SK-N-SH treated with all-trans-retinoic acid at 6 μM for 48 hours (cell line): ENCODE measurements around the gene MYO15B.

Source experiments
- ATAC-seq: fragments of 200-7000 bp; cut with Tn5 transposase; 3 replicates; pipeline ENCODE4 v1.9.1; 2020; ENCODE audit warnings: mild to moderate bottlenecking, moderate library complexity
- ARNTL ChIP-seq: fragments of 450-650 bp; formaldehyde crosslinking; IDR thresholded peaks from 2 replicates; pipeline ENCODE4 v1.5.0; 2020; ENCODE audit warnings: low read depth, mild to moderate bottlenecking, moderate library complexity, borderline replicate concordance
- BACH2 ChIP-seq: fragments of 250-450 bp; sonication (Bioruptor Pico); IDR thresholded peaks from 2 replicates; pipeline ENCODE4 v1.9.0; 2021; ENCODE audit warnings: mild to moderate bottlenecking, borderline replicate concordance
- CREB5 ChIP-seq: fragments of 250-450 bp; sonication (Bioruptor Pico); IDR thresholded peaks from 2 replicates; pipeline ENCODE4 v1.5.1; 2020; ENCODE audit warnings: low read depth, mild to moderate bottlenecking, moderate library complexity
- CSDC2 ChIP-seq: fragments of 250-450 bp; sonication (Bioruptor Pico); IDR thresholded peaks from 2 replicates; pipeline ENCODE4 v1.5.0; 2020; ENCODE audit warnings: mild to moderate bottlenecking, moderate library complexity
- CSRNP3 ChIP-seq: fragments of 250-450 bp; sonication (Bioruptor Pico); IDR thresholded peaks from 2 replicates; pipeline ENCODE4 v1.5.1; 2021; ENCODE audit warnings: mild to moderate bottlenecking, moderate library complexity
- GLIS3 ChIP-seq: fragments of 250-450 bp; sonication (Bioruptor Pico); IDR thresholded peaks from 2 replicates; pipeline ENCODE4 v1.5.0; 2020; ENCODE audit warnings: mild to moderate bottlenecking, moderate library complexity
- ISL1 ChIP-seq: fragments of 250-450 bp; sonication (Bioruptor Pico); IDR thresholded peaks from 2 replicates; pipeline ENCODE4 v2.1.2; 2022; ENCODE audit warnings: mild to moderate bottlenecking, moderate library complexity
- OSR1 ChIP-seq: fragments of 250-450 bp; sonication (Bioruptor Pico); IDR thresholded peaks from 2 replicates; pipeline ENCODE4 v1.8.0; 2022; ENCODE audit warnings: moderate library complexity, mild to moderate bottlenecking, inconsistent platforms
- PATZ1 ChIP-seq: fragments of 250-450 bp; sonication (Bioruptor Pico); IDR thresholded peaks from 2 replicates; pipeline ENCODE4 v1.8.0; 2020; ENCODE audit warnings: mild to moderate bottlenecking, moderate library complexity, borderline replicate concordance
- POU6F1 ChIP-seq: fragments of 250-450 bp; sonication (Bioruptor Pico); IDR thresholded peaks from 2 replicates; pipeline ENCODE4 v1.8.0; 2021; ENCODE audit warnings: low read depth, mild to moderate bottlenecking, moderate library complexity, borderline replicate concordance
- PPARA ChIP-seq: fragments of 250-450 bp; sonication (Bioruptor Pico); IDR thresholded peaks from 2 replicates; pipeline ENCODE4 v1.5.0; 2020; ENCODE audit warnings: mild to moderate bottlenecking, borderline replicate concordance
- RARB ChIP-seq: fragments of 250-450 bp; sonication (Bioruptor Pico); IDR thresholded peaks from 2 replicates; pipeline ENCODE4 v1.8.0; 2021; ENCODE audit warnings: mild to moderate bottlenecking, moderate library complexity
- SNAI2 ChIP-seq: fragments of 250-450 bp; sonication (Bioruptor Pico); IDR thresholded peaks from 2 replicates; pipeline ENCODE4 v1.5.0; 2020; ENCODE audit warnings: mild to moderate bottlenecking, moderate library complexity
- TCF4 ChIP-seq: fragments of 250-450 bp; sonication (Bioruptor Pico); IDR thresholded peaks from 2 replicates; pipeline ENCODE4 v1.8.0; 2021; ENCODE audit warnings: mild to moderate bottlenecking, moderate library complexity, borderline replicate concordance
- TOX ChIP-seq: fragments of 250-450 bp; sonication (Bioruptor Pico); IDR thresholded peaks from 2 replicates; pipeline ENCODE4 v1.8.0; 2021; ENCODE audit warnings: mild to moderate bottlenecking, moderate library complexity, borderline replicate concordance
- TSHZ2 ChIP-seq: fragments of 250-450 bp; sonication (Bioruptor Pico); IDR thresholded peaks from 2 replicates; pipeline ENCODE4 v1.5.0; 2020; ENCODE audit warnings: mild to moderate bottlenecking, moderate library complexity
- ZC3H10 ChIP-seq: fragments of 250-450 bp; sonication (Bioruptor Pico); IDR thresholded peaks from 2 replicates; pipeline ENCODE4 v1.5.1; 2021; ENCODE audit warnings: mild to moderate bottlenecking, moderate library complexity
- ZFP3 ChIP-seq: fragments of 250-450 bp; sonication (Bioruptor Pico); IDR thresholded peaks from 2 replicates; pipeline ENCODE4 v1.5.0; 2020; ENCODE audit warnings: mild to moderate bottlenecking, moderate library complexity
- ZNF565 ChIP-seq: fragments of 450-650 bp; formaldehyde crosslinking; conservative IDR thresholded peaks from 2 replicates; pipeline ENCODE4 v1.5.0; 2020; ENCODE audit warnings: low read depth, mild to moderate bottlenecking, moderate library complexity
- ZNF70 ChIP-seq: fragments of 450-650 bp; formaldehyde crosslinking; IDR thresholded peaks from 2 replicates; pipeline ENCODE4 v1.5.0; 2020; ENCODE audit warnings: mild to moderate bottlenecking, moderate library complexity
- ZNF8 ChIP-seq: fragments of 450-650 bp; formaldehyde crosslinking; IDR thresholded peaks from 2 replicates; pipeline ENCODE4 v1.5.0; 2020; ENCODE audit warnings: mild to moderate bottlenecking, moderate library complexity

MYO15B gene

GRCh38 chr17:75627094-75627493 is 39.5 kb downstream of the MYO15B start (continued):
- TF ChIP-seq ISL1 (CRISPR knock-in tag) (no peak), ZNF70 (no peak), ARNTL (CRISPR knock-in tag) (no peak), ZNF565 (no peak)

- ATAC-seq = no peak
- TF ChIP-seq TOX (CRISPR knock-in tag) = no peak
- no peak for TF ChIP-seq ZNF70
- no peak for TF ChIP-seq PPARA (CRISPR knock-in tag)
- TF ChIP-seq SNAI2 (CRISPR knock-in tag) = no peak
- no peak for TF ChIP-seq ZFP3
- TF ChIP-seq CSDC2 = no peak
- no peak for TF ChIP-seq POU6F1 (CRISPR knock-in tag)
- TF ChIP-seq ARNTL (CRISPR knock-in tag) = no peak
- TF ChIP-seq ZNF8 (CRISPR knock-in tag) = no peak
- no peak for TF ChIP-seq TCF4 (CRISPR knock-in tag)
- no peak for TF ChIP-seq RARB (CRISPR knock-in tag)
- no peak for TF ChIP-seq GLIS3
- TF ChIP-seq TSHZ2 (CRISPR knock-in tag) = no peak
- no peak for TF ChIP-seq ISL1 (CRISPR knock-in tag)
- TF ChIP-seq PATZ1 = no peak
- TF ChIP-seq ZNF565 = no peak
- no peak for TF ChIP-seq OSR1 (CRISPR knock-in tag)
- no peak for TF ChIP-seq CREB5 (CRISPR knock-in tag)
These were observed 40.8 kb downstream of the MYO15B start for GRCh38 chr17:75628425-75628824.

GRCh38 chr17:75629157-75629556 is 41.6 kb downstream of the MYO15B start:
- no peak for ATAC-seq
- TF ChIP-seq TSHZ2 (CRISPR knock-in tag) = no peak
- no peak for TF ChIP-seq TOX (CRISPR knock-in tag)
- no peak for TF ChIP-seq ZNF565
- no peak for TF ChIP-seq PPARA (CRISPR knock-in tag)
- TF ChIP-seq OSR1 (CRISPR knock-in tag) = no peak
- no peak for TF ChIP-seq RARB (CRISPR knock-in tag)
- TF ChIP-seq CSRNP3 = no peak
- TF ChIP-seq GLIS3 = no peak
- no peak for TF ChIP-seq BACH2 (CRISPR knock-in tag)
- no peak for TF ChIP-seq PATZ1
- no peak for TF ChIP-seq ARNTL (CRISPR knock-in tag)
- no peak for TF ChIP-seq ZC3H10
- no peak for TF ChIP-seq ZNF8 (CRISPR knock-in tag)
- no peak for TF ChIP-seq CREB5 (CRISPR knock-in tag)
- no peak for TF ChIP-seq ZNF70
